HG03135 (cell line): ENCODE results near the gene MASTL.
"Not testable (repeated sequence)": the region's sequence is repeated elsewhere in the genome, so short reads cannot be mapped to it uniquely, and the experiment has no call there.

Experiments used
- ATAC-seq: cut with Tn5 transposase; IDR thresholded peaks from one replicate; pipeline ENCODE4 v1.9.1; 2021; ENCODE audit warnings: mild to moderate bottlenecking, moderate library complexity; ENCODE audit not compliant: unreplicated experiment

Gene MASTL

GRCh38 chr10:27155066-27155754 lies at the start of gene MASTL:
TSS of gene MASTL (plus strand) at chr10:27155352. CDS start at chr10:27155427, 75 bp downstream.
- ATAC-seq: peak; percentile 83

GRCh38 chr10:27108165-27108564 lies 47.0 kb upstream of the MASTL start:
- no peak for ATAC-seq

- no peak for ATAC-seq
These were observed 20.8 kb upstream of the MASTL start for GRCh38 chr10:27134371-27134770.

GRCh38 chr10:27138277-27138676 lies 16.9 kb upstream of the MASTL start:
- no peak for ATAC-seq

- no peak for ATAC-seq
These were observed 11.5 kb upstream of the MASTL start for GRCh38 chr10:27143686-27144085.

- ATAC-seq: no peak
These were observed 9.2 kb upstream of the MASTL start for GRCh38 chr10:27145937-27146336.

GRCh38 chr10:27147701-27148100 lies 7.5 kb upstream of the MASTL start:
- no peak for ATAC-seq

- no peak for ATAC-seq
These were observed 4.9 kb upstream of the MASTL start for GRCh38 chr10:27150261-27150660.

GRCh38 chr10:27152687-27153086 lies 2.5 kb upstream of the MASTL start:
- no peak for ATAC-seq

GRCh38 chr10:27153329-27153728 lies 1.8 kb upstream of the MASTL start:
- ATAC-seq: no peak

- peak; percentile 4 for ATAC-seq
These were observed 1.3 kb upstream of the MASTL start for GRCh38 chr10:27153845-27154193.

- not testable (repeated sequence) for ATAC-seq
These were observed 1.4 kb downstream of the MASTL start for GRCh38 chr10:27156566-27156965.

- no peak for ATAC-seq
These were observed 2.0 kb downstream of the MASTL start for GRCh38 chr10:27157150-27157549.

- no peak for ATAC-seq
These were observed 3.3 kb downstream of the MASTL start for GRCh38 chr10:27158421-27158820.

GRCh38 chr10:27169849-27170248 lies 14.7 kb downstream of the MASTL start:
- ATAC-seq: no peak

GRCh38 chr10:27188259-27188658 lies 33.1 kb downstream of the MASTL start:
- ATAC-seq: no peak

- ATAC-seq: no peak
These were observed 33.7 kb downstream of the MASTL start for GRCh38 chr10:27188897-27189296.

- ATAC-seq: no peak
These were observed 35.4 kb downstream of the MASTL start for GRCh38 chr10:27190508-27190907.

GRCh38 chr10:27192284-27192683 lies 37.1 kb downstream of the MASTL start:
- no peak for ATAC-seq

- ATAC-seq: no peak
These were observed 42.9 kb downstream of the MASTL start for GRCh38 chr10:27197980-27198620.

GRCh38 chr10:27203806-27204205 lies 48.7 kb downstream of the MASTL start:
- no peak for ATAC-seq

- no peak for ATAC-seq
These were observed 52.2 kb downstream of the MASTL start for GRCh38 chr10:27207350-27207749.

- no peak for ATAC-seq
These were observed 68.8 kb downstream of the MASTL start for GRCh38 chr10:27223964-27224363.
